ENCODE data around the gene USP11.

The USP11 gene

GRCh38 chrX:47217121-47217851, 15.5 kb upstream of the USP11 start:
- DNase-seq (ENCODE audit: low read depth in 2 of 2) = peak; percentile 66 to 68
- TF ChIP-seq CTCF (IDR thresholded peaks at IDR 0.05; ENCODE audit: low read depth, low read length) = no peak
- no peak overlapping the region for H3K4me3 ChIP-seq (replicated peaks in 1 of 2; ENCODE audit: low read depth in 2 of 2, low read length in 2 of 2)

- no peak for TF ChIP-seq CTCF (IDR thresholded peaks at IDR 0.05; ENCODE audit: low read depth, low read length)
- peak; percentile 98 to 99 for DNase-seq (ENCODE audit: low read depth in 2 of 2)
- peak overlapping the region; percentile 65 to 66 for H3K4me3 ChIP-seq (replicated peaks in 1 of 2; ENCODE audit: low read depth in 2 of 2, low read length in 2 of 2)
Observed at GRCh38 chrX:47217852-47218279, 14.9 kb upstream of the USP11 start.

- peak within 1 kb of the TSS; percentile 65 to 66 for H3K4me3 ChIP-seq (replicated peaks in 1 of 2; ENCODE audit: low read depth in 2 of 2, low read length in 2 of 2)
- no peak for TF ChIP-seq CTCF (IDR thresholded peaks at IDR 0.05; ENCODE audit: low read depth, low read length)
- peak; percentile 80 to 87 for DNase-seq (ENCODE audit: low read depth in 2 of 2)
Observed at GRCh38 chrX:47218280-47218919, 14.4 kb upstream of the USP11 start, which contains the start of gene CDK16. Gene CDK16, plus strand, starts transcription at chrX:47218681. Its CDS starts 4,877 bp downstream, at chrX:47223558.

- H3K4me3 ChIP-seq (replicated peaks in 1 of 2; ENCODE audit: low read depth in 2 of 2, low read length in 2 of 2) = peak overlapping the region; percentile 65 to 66
- TF ChIP-seq CTCF (IDR thresholded peaks at IDR 0.05; ENCODE audit: low read depth, low read length) = no peak
- no peak for DNase-seq (ENCODE audit: low read depth in 2 of 2)
Observed at GRCh38 chrX:47218920-47219815, 13.6 kb upstream of the USP11 start.

- H3K4me3 ChIP-seq (replicated peaks in 1 of 2; ENCODE audit: low read depth in 2 of 2, low read length in 2 of 2) = no peak overlapping the region
- no peak for TF ChIP-seq CTCF (IDR thresholded peaks at IDR 0.05; ENCODE audit: low read depth, low read length)
- DNase-seq (ENCODE audit: low read depth in 2 of 2) = no peak
Observed at GRCh38 chrX:47221756-47222155, 11.1 kb upstream of the USP11 start.

GRCh38 chrX:47222751-47223350, 10.0 kb upstream of the USP11 start:
- TF ChIP-seq CTCF (IDR thresholded peaks at IDR 0.05; ENCODE audit: low read depth, low read length) = no peak
- no peak overlapping the region for H3K4me3 ChIP-seq (replicated peaks in 1 of 2; ENCODE audit: low read depth in 2 of 2, low read length in 2 of 2)
- no peak for DNase-seq (ENCODE audit: low read depth in 2 of 2)
